Measurements from ENCODE around the gene ST7.

ST7 gene

DNA sequence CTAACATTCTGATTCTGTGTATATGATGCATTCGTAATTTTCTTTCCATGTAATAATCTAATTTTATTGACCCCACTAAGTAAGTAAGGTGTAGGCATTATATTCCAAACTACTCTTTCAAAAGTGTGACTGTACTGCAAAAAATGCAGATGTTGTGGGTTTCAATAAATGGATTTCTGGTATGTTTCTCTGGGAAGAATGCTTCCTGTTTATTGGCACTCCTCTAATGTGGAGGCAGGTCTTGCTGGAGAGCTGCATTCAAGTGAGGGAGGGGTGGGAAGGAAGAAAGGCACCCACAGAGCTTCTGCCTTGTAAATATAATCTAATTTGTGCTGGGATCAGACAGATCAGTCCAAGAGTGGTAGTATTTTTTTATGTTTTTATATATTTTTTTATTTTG, 23.9 kb downstream of the ST7 start:
- no peak for DNase-seq (ENCODE audit: low read depth in 1 of 2, low spot score in 1 of 2)

DNA sequence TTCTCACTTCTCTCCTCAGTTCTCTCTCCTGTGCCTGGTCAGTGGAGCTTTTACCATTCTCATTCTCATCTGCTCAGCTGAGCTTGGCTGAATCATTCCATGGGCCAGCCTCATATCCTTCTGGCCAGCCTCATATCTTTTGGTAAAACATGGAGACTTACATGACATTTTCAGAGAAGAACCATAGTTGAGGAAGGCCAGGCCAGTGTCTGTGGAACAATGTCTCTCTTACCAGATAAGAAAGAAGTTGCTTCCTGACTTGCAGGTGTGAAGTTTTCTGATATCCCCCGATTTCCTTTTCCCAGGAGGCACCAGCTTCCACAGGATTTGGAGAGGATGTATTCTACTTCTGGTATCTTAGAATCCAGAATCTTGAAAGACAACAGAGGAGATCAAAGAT, 24.7 kb downstream of the ST7 start:
- no peak for DNase-seq (ENCODE audit: low read depth in 1 of 2, low spot score in 1 of 2)

DNA sequence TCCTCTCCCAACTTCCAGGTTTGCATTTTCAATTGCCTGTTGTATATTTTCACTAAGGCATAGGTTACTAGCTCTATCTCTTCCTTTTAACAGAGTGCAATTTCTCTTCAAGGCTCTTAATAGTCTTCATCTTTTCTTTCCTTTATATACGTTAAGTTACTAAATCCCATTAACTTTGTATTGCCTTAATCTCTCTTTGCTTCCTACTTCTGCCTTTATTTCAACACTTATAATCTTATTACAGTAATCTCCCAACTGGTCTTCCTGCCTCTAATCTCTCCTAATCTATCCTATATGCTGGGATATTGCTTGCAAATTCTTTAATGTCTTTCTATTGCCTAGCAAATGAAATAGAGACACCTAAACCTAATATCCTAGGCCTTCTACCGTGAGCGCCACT, 26.1 kb downstream of the ST7 start:
- DNase-seq (ENCODE audit: low read depth in 1 of 2, low spot score in 1 of 2): no peak

DNA sequence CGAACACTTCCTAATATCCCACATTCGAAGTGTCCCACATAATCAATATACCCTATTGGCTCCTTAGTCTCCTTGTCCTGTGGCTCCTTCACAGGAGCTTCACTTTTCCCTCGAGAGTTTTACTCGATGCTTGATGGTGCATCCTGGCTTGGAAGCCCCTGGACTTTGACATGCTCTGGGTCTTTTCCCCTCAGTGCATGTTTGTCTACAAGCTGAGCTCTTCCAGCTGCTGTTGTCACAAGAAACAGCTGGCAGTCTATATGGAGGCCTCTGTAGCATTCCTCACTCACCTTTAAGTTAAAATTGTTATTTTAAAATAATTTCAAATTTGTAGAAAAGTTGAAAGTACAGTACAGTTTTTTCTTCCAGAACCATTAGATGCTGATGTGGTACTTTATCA, 27.1 kb downstream of the ST7 start:
- no peak for DNase-seq (ENCODE audit: low read depth in 1 of 2, low spot score in 1 of 2)

DNA sequence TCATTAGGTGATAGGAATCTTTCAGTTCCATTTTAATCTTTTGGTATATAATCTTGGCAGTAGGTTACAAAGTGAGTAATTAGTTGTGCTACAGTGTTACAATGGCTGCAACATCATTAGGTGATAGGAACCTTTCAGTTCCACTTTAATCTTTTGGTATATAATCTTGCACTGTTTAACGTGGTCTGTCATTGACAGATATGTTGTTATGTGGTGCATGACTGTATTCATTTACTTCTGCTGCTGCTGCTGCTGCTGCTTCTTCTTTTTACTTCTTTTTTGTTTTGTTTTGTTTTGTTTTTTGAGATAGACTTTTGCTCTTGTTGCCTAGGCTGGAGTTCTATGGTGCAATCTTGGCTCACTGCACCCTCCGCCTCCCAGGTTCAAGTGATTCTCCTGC, 28.6 kb downstream of the ST7 start:
- no peak for DNase-seq (ENCODE audit: low read depth in 1 of 2, low spot score in 1 of 2)

DNA sequence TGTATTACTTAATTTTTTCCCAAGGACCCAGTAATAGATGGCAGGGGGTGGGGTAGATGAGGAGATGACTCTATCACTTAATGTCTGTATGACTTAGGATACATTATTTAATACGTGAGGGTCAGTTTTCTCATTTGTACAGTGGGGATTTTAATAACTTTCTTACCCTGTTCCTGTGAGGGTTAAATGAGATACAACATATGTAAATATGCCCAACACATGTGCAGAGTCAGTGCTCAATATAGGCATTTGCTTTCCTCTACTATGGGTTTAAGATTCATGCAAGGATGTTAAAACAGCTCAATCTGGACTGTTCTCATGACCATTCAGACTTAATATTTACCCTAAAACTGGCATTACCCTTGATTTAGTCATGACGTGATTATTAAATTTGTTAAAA, 31.2 kb downstream of the ST7 start:
- DNase-seq (ENCODE audit: low read depth in 1 of 2, low spot score in 1 of 2): no peak

DNA sequence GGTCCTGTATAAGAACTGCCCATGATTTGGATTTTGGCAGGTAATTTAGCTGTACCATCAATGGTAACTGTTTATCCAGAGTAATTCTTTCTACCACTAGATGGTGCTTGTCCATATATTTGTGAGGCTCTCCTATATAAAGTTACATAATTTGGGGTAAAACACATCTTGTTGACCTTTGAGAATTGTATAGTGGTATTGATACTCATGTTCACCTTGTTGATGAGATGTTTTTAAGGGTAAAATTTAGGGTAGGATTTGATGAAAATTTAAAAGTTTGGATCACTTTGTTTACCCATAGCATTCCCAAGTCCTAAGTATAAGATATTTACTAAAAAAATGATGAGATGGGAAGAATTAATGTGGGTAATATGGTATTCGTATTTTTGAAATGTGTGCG, 31.6 kb downstream of the ST7 start:
- DNase-seq (ENCODE audit: low read depth in 1 of 2, low spot score in 1 of 2): no peak

DNA sequence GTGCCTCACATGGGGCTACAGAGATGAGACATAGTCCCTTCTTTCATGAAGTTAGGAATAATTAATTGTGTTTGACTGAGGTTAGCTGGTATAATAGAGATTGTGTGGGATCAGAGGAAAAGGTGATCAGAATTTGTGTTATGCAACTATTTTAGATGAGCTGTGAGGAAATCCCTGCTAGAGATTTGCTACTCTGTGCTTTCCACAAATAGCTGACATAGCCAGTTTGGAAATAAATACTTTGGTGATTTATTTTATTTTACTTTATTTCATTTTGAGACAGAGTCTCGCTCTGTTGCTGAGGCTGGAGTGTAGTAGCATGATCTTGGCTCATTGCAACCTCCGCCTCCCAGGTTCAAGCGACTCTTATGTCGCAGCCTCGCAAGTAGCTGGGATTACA, 32.3 kb downstream of the ST7 start:
- DNase-seq (ENCODE audit: low read depth in 1 of 2, low spot score in 1 of 2): no peak

DNA sequence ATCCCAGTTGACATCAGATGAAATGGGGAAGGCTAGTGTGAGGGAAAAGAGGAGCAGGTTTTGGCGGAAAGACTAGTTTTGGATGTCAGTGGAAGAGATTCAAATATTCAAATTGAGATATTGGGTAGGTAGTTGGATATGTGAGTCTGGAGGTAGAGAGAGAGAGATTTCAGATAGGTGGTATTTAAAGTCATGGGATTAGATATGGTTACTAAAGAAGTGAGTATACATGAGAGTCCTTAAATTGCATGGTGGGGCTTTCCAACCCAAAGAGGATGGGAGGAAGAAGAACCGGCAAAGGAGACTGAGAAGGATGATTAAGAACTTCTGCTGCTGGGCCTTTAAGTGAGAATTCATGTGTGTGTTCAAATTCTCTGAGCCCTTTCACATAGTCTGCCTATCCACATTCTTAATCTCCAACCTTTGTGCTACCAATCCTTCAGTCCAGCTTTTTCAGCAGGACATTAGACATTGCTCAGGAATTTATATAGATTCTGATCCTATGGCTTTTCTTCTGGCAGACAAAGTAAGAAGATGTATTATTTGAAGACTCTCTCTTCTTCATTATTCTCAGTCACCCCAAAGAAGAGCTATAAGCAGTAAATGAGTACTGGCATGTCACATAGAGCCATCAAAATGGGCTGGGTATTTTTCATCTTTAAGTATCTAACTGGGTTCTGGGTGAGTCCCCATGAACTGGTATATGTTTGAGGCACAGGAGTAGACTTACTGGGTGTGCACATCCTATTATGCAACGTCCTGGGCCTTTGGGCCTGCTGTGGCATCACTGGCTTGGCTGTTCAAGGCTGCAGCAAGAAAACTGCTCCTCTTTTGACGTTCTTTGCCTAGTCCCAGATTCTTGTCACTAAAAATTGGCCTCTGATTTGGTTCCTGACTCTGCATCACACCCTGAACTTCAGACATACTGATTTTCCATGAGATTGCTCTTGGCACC, 33.6 kb downstream of the ST7 start:
- no peak for DNase-seq (ENCODE audit: low read depth in 1 of 2, low spot score in 1 of 2)

DNA sequence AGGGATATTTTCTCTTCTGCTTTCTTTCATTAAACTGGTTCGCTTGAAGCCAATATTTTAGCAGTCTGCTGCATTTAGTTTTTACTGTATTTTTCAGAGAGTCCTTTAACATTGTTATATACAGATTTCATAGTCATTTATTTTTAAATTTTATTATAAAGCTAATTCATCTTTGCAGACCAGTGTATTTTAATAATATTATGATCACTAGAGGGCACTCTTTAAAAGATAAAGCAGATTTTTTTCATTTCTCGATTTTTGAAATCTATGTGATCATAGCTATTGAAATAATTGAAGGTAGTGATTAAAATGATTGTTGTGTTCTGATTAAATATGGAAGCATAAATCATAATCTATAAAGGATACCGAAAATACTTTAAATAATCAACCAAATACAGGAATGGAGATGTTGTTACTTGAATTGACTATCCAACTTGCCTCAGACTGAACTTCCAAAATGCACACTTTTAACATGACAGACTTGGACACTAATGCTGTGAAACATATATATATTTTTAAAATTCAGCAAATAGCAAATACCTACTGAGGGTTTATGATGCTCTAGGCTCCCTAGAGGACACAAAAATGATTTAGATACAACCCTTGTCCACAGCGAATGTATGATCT, 35.2 kb downstream of the ST7 start:
- DNase-seq (ENCODE audit: low read depth in 1 of 2, low spot score in 1 of 2): no peak

DNA sequence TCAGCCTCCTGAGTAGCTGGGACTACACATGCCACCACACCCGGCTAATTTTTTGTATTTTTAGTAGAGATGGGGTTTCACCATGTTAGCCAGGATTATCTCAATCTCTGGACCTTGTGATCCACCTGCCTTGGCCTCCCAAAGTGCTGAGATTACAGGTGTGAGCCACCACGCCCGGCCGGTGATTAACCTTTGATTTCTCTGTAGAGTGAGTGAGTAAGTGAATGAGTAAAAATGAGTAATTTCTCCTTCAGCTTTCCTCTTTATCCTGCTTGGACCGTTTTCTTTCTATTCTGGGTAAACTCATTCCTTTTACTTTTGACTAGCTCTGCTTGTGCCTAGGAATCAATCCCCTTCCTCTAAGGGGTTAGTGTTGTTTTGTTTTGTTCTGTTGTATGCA, 36.8 kb downstream of the ST7 start:
- no peak for DNase-seq (ENCODE audit: low read depth in 1 of 2, low spot score in 1 of 2)

DNA sequence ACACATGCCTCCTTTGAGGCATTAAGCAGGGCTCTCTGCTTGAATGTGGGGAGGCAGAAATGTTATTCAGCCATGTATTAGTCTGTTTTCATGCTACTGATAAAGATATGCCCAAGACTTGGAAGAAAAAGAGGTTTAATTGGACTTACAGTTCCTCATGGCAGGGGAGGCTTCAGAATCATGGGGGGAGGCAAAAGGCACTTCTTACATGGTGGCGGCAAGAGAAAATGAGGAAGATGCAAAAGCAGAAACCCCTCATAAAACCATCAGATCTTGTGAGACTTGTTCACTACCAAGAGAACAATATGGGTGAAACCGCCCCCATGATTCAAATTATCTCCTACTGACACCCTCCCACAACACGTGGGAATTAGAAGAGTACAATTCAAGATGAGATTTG, 37.9 kb downstream of the ST7 start:
- no peak for DNase-seq (ENCODE audit: low read depth in 1 of 2, low spot score in 1 of 2)

DNA sequence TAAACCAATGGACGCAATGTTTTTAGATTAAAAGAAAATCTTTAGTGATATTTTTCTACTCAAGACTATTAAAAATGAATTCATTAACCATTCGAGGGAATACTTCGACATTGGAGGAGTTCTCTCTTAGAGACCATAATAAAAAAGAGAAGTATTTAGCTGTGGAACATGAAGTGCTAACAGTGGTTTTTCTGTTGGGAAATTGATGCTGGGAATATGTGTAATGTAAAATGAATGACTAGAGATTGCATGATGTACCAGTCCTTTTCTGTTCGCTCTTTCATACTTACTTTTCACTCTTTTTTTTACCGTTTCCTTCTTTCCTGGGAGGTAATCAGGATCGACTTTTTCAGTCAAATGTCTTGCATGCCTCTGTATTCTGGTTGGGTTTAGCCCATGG, 41.3 kb downstream of the ST7 start:
- DNase-seq (ENCODE audit: low read depth in 1 of 2, low spot score in 1 of 2): no peak

DNA sequence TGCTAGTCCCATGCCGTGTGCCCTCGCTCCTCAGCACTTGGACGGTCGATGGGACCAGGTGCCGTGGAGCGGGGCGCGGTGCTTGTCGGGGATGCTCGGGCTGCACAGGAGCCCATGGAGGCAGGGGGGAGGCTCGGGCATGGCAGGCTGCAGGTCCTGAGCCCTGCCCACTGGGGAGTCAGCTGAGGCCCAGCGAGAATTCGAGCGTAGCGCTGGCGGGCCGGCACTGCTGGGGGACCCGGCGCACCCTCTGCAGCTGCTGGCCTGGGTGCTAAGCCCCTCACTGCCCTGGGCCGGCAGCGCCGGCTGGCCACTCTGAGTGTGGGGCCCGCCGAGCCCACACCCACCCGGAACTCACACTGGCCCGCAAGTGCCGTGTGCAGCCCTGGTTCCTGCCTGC, 44.7 kb downstream of the ST7 start:
- no peak for DNase-seq (ENCODE audit: low read depth in 1 of 2, low spot score in 1 of 2)

DNA sequence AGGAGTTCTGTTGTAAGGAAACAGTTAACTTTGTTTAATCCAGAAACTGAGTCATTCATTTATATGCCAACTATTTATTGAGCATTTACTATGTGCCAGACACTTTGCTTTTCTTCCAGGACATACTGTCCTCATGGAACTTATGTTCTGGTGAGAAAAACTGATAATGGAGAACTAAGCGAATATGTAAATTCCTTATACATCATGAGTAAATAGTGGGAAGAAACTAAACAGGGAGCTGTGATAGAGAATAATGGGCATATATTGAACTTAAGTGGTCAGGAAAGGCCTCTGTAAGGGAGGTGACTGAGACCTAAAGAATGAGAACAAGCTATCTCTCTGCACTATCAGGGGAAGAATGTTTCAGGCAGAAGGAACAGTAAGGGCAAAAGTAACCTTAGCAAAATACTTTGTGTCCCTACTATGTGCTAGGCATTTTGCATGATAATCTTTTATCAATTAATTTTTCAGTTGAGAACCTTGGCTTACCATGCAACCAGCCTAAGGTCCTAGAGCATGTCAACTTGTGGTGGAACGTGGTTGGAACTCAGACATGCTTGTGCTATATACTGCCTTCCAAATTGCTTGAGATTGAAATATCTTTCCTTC, 45.4 kb downstream of the ST7 start:
- DNase-seq (ENCODE audit: low read depth in 1 of 2, low spot score in 1 of 2): no peak

DNA sequence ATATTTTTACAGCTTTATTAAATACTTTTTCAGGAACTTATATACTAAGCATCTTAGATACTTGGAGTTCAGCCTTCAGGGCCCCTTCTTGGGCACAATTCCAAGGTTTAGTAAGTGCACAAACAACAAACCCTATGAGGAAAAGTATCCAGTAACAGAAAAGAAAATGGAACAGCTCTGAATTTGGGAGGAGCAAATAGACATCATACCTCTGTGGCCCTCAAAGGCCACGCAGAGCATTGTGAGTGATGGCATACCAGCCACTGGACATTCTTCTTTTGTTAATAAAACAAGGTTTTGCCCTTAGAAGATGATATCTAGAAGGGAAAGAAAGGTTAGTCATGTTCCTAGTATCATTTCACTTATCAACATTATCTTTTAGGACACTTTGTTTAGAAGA, 46.0 kb downstream of the ST7 start:
- DNase-seq (ENCODE audit: low read depth in 1 of 2, low spot score in 1 of 2): no peak

DNA sequence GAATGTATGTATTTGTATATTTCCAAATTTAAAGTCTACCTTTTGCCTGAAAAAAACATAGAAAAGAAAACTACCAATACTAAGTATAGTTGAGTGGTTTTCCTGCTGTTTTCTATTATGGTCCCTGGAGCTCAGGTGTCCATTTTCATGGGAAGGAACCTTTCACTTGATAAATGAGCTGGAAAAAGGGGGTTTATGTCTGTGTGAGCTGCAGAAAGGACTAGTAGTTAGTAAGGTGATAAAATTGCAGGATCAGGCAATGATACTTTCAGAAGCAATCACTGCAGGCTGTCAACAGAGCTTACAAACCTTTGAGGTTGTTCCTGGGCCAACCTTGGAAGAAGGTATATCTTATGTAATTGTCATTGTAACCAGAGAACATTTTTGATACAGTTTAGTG, 48.0 kb downstream of the ST7 start:
- no peak for DNase-seq (ENCODE audit: low read depth in 1 of 2, low spot score in 1 of 2)

DNA sequence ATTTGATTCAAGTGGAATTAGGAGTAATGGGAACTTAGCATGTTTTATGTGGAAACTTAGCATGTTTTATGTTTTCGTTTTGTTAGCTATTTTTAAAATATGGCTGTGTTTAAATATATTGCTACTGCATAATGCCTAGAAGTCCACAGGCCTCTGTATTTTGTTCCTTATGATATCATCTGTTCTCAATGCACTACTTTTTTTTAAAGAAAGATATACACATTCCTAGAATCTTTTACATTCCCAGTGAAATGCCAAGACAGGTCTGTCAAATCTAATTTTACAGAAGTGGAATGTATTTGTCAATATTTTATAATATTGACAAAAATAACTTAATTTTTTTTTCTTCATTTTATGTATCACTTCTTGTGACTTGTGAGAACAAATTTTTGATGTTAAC, 51.6 kb downstream of the ST7 start:
- DNase-seq (ENCODE audit: low read depth in 1 of 2, low spot score in 1 of 2): no peak

DNA sequence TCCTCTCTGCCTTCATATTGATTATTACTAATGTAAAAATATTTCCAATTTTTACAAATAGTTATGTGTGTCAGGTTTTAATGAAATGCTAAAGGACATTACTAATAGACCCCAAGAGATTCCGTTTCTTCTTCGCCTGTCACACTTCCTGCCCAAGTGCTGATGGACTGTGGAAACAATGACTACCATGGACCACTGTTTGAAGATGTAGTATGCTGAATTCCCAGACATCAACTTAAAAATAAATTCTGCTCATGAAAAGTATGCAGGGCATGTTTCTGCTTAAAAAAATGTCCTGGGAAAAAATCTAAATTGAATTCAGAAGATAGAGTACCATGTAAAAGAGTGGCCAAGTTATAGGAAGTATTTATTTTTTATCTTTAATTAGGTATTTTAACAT, 52.1 kb downstream of the ST7 start:
- DNase-seq (ENCODE audit: low read depth in 1 of 2, low spot score in 1 of 2): no peak

DNA sequence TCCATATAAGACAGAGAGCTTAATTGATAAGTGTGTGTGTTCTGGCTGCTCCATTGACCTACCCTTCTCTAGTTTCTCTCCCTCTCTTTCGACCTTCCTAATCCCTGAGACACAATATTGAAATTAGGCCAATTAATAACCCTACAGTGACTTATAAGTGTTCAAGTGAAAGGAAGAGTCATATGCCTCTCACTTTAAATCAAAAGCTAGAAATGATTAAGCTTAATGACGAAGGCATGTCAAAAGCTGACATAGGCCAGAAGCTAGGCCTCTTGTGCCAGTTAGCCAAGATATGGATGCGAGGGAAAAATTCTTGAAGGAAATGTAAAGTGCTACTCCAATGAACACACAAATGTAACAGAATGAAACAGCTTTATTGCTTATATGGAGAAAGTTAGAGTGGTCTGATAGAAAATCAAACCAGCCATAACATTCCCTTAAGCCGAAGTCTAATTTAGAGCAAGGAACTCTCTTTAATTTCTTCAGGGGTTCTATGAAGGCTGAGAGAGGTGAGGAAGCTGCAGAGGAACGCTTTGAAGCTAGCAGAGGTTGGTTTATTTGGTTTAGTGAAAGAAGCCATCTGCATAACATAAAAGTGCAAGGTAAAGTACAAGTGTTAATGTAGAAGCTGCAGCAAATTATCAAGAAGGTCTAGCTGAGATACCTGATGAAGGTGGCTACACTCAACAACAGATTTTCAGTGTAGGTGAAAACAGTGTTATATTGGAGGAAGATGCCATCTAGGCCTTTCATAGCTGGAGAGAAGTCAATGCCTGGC, 53.8 kb downstream of the ST7 start:
- DNase-seq (ENCODE audit: low read depth in 1 of 2, low spot score in 1 of 2): no peak

DNA sequence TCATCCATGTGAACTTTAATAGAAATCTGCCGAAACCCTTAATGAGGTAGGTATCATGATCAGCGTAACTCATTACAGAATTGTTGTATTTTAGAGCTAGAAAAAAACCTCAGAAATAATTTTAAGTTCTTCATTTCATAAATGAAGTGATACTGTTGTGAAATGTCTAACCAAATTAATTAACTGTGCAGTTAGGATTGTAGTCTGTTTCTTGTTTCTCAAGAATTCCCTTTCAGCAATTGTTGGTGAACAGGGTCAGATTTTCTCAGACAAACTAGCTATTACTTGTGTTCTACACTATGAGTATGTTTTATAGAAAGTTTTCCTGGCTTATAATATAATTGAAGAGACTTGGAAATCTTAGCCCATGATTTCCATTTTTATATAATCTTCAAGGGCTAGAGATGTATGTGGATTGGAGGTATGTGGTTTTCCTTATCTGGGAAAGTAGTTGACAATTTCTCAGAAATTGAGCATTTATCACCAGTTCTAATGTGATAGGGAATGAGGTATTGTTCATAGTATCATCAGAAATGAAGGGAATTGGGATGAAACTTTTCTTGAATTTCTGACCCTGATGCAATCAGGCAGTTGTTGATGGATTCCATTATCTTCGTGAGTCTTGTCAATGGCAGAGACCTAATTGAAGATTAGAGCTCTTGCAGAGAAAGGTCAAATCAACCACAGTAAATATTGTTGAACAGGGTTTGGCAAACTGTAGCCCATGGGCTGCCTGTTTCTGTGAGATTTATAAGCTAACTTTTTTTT, 55.0 kb downstream of the ST7 start:
- no peak for DNase-seq (ENCODE audit: low read depth in 1 of 2, low spot score in 1 of 2)

Measured in stimulated activated CD4-positive, alpha-beta T cell treated with anti-CD3 and anti-CD28 coated beads, Interleukin-15, amount 100 ng/mL, for 1 hour (primary cell).